WERI-Rb-1 (cell line): ENCODE measurements around the gene DHRS4.
A peak's percentile ranks its signal among the peaks of the same experiment; 100 is the strongest.

Experiments
- DNase-seq: peaks from one replicate; pipeline ENCODE4 v3.0.0-alpha.2; 2020
- H3K27ac ChIP-seq: fragments of 250-450 bp; sonication (Bioruptor Pico); 2 replicates; pipeline ENCODE4 v1.5.1; 2020; ENCODE audit warnings: mild to moderate bottlenecking, moderate library complexity
- H3K27me3 ChIP-seq: fragments of 250-450 bp; sonication (Bioruptor Pico); 2 replicates; pipeline ENCODE4 v1.5.1; 2021; ENCODE audit warnings: mild to moderate bottlenecking, low read depth, moderate library complexity; ENCODE audit not compliant: insufficient read depth, severe bottlenecking
- H3K36me3 ChIP-seq: fragments of 250-450 bp; sonication (Bioruptor Pico); 2 replicates; pipeline ENCODE4 v1.5.1; 2020; ENCODE audit warnings: mild to moderate bottlenecking, moderate library complexity
- H3K4me3 ChIP-seq: 2 replicates; pipeline ENCODE4 v1.5.1; 2011; ENCODE audit warnings: low read depth, mild to moderate bottlenecking, control low read depth, low read length
- H3K9me3 ChIP-seq: fragments of 250-450 bp; sonication (Bioruptor Pico); 2 replicates; pipeline ENCODE4 v1.5.1; 2021; ENCODE audit warnings: mild to moderate bottlenecking, moderate library complexity; ENCODE audit not compliant: severe bottlenecking
- CTCF ChIP-seq: IDR thresholded peaks from 2 replicates; pipeline ENCODE4 v1.5.1; 2011; ENCODE audit warnings: low read depth, mild to moderate bottlenecking, control low read depth, inconsistent platforms, low read length

DHRS4 gene

GRCh38 chr14:23953464-23954278 is at the start of gene DHRS4:
Gene DHRS4 (plus strand): TSS chr14:23953770. CDS start chr14:23953789, 19 bp downstream.
- peak; percentile 71 for TF ChIP-seq CTCF
- peaks cover 9% of the 10 kb centered on the region for H3K9me3 ChIP-seq
- H3K4me3 ChIP-seq: peak within 1 kb of the TSS; percentile 65
- H3K36me3 ChIP-seq: no peaks in the 10 kb centered on the region
- DNase-seq: peak; percentile 83
- no peaks in the 10 kb centered on the region for H3K27me3 ChIP-seq
- peak within 1 kb of the TSS; percentile 82 for H3K27ac ChIP-seq

GRCh38 chr14:23910101-23910875 is 43.3 kb upstream of the DHRS4 start:
- DNase-seq: peak; percentile 88
- Histone ChIP-seq H3K36me3 (no peaks in the 10 kb centered on the region), H3K4me3 (no peak overlapping the region), H3K27ac (peak overlapping the region; percentile 91), H3K9me3 (peaks cover 4% of the 10 kb centered on the region), H3K27me3 (no peaks in the 10 kb centered on the region)
- peak; percentile 88 for TF ChIP-seq CTCF

GRCh38 chr14:23910876-23911210 is 42.7 kb upstream of the DHRS4 start:
- DNase-seq: no peak
- Histone ChIP-seq H3K4me3 (no peak overlapping the region), H3K27me3 (no peaks in the 10 kb centered on the region), H3K36me3 (no peaks in the 10 kb centered on the region), H3K9me3 (peaks cover 2% of the 10 kb centered on the region), H3K27ac (peak overlapping the region; percentile 91)
- TF ChIP-seq CTCF: no peak

- H3K9me3 ChIP-seq: peaks cover 5% of the 10 kb centered on the region
- no peak for TF ChIP-seq CTCF
- H3K27ac ChIP-seq: no peak overlapping the region
- no peak for DNase-seq
- H3K27me3 ChIP-seq: no peaks in the 10 kb centered on the region
- H3K4me3 ChIP-seq: no peak overlapping the region
- no peaks in the 10 kb centered on the region for H3K36me3 ChIP-seq
Observed at GRCh38 chr14:23915559-23915958, 38.0 kb upstream of the DHRS4 start.

GRCh38 chr14:23916004-23916403 is 37.6 kb upstream of the DHRS4 start:
- Histone ChIP-seq H3K27me3 (no peaks in the 10 kb centered on the region), H3K27ac (no peak overlapping the region), H3K9me3 (peaks cover 5% of the 10 kb centered on the region), H3K36me3 (no peaks in the 10 kb centered on the region), H3K4me3 (no peak overlapping the region)
- no peak for DNase-seq
- TF ChIP-seq CTCF: no peak
